OCI-LY7 (cell line): ENCODE results near the gene DHX9.

Experiments used
- EZH2phosphoT487 ChIP-seq: fragments of 200-600 bp; sonication (generic); IDR thresholded peaks from 2 replicates; pipeline ENCODE4 v1.6.1; 2018; ENCODE audit warnings: low read depth, borderline replicate concordance, mild to moderate bottlenecking, mixed run types, antibody characterized with exemption, low read length, moderate library complexity, mixed read lengths
- TF ChIP-seq, protein P1 (sequence below): fragments of 200-600 bp; sonication (generic); conservative IDR thresholded peaks from 2 replicates; pipeline ENCODE4 v1.5.1; 2014; ENCODE audit warnings: mild to moderate bottlenecking, antibody characterized with exemption, low read length, moderate library complexity, mixed read lengths

DNA sequence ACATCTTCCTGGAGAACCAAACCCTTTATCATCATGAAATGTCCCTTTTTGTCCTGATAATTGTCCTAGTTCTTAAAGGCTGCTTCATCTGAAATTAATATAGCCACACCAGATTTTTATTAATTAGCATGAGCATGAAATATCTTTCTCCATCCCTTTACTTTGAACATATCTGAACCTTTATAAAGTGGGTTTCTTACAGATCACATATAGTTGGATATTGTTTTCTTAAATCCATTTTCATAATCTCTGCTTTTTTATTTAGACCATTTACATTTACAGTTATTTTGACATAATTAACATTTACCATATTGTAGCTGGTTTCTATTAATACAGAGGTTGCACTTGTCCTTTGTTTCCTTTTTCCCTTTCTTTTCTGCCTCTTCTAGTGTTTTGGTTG is 96.6 kb downstream of the DHX9 start:
- TF ChIP-seq, protein P1, sequence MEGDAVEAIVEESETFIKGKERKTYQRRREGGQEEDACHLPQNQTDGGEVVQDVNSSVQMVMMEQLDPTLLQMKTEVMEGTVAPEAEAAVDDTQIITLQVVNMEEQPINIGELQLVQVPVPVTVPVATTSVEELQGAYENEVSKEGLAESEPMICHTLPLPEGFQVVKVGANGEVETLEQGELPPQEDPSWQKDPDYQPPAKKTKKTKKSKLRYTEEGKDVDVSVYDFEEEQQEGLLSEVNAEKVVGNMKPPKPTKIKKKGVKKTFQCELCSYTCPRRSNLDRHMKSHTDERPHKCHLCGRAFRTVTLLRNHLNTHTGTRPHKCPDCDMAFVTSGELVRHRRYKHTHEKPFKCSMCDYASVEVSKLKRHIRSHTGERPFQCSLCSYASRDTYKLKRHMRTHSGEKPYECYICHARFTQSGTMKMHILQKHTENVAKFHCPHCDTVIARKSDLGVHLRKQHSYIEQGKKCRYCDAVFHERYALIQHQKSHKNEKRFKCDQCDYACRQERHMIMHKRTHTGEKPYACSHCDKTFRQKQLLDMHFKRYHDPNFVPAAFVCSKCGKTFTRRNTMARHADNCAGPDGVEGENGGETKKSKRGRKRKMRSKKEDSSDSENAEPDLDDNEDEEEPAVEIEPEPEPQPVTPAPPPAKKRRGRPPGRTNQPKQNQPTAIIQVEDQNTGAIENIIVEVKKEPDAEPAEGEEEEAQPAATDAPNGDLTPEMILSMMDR, result no peak
- TF ChIP-seq EZH2phosphoT487, result no peak
